WTC11 (cell line): ENCODE data around the gene ACTN1. TPM values are rescaled to one million over a fixed set of nuclear protein-coding genes. Genes with fewer than 3 reads are reported as not detected.
A peak's percentile ranks its signal among the peaks of the same experiment; 100 is the strongest.

ENCODE experiments used
- ATAC-seq: fragments of 200-7000 bp; cut with Tn5 transposase; 2 replicates; pipeline ENCODE4 v1.10.0; 2021; ENCODE audit warnings: mild to moderate bottlenecking, moderate library complexity
- CTCF ChIA-PET: fragments of 300-600 bp; sonication (Branson Sonifier 250); formaldehyde crosslinking; loops from one replicate; lab custom pipeline; 2021; ENCODE audit warnings: antibody characterized with exemption; lab: Charles Lee
- POLR2A ChIA-PET: fragments of 350-600 bp; sonication (Branson Sonifier 250); formaldehyde crosslinking; loops from one replicate; lab custom pipeline; 2021; ENCODE audit warnings: antibody characterized with exemption; lab: Charles Lee
- DNase-seq: peaks from one replicate; pipeline ENCODE4 v3.0.0; 2021; ENCODE audit warnings: low spot score
- H3K27ac Mint-ChIP-seq: 2 replicates; pipeline ENCODE4 v1.8.0; 2021; ENCODE audit warnings: mixed read lengths
- H3K27me3 Mint-ChIP-seq: 2 replicates; pipeline ENCODE4 v1.8.0; 2021; ENCODE audit warnings: low read depth, mild to moderate bottlenecking, moderate library complexity, mixed read lengths
- H3K36me3 Mint-ChIP-seq: 2 replicates; pipeline ENCODE4 v1.8.0; 2021; ENCODE audit warnings: mixed read lengths
- H3K4me1 Mint-ChIP-seq: 2 replicates; pipeline ENCODE4 v1.8.0; 2022; ENCODE audit warnings: mixed read lengths
- H3K4me3 Mint-ChIP-seq: 2 replicates; pipeline ENCODE4 v1.8.0; 2021; ENCODE audit warnings: mild to moderate bottlenecking, moderate library complexity, mixed read lengths
- H3K9me3 Mint-ChIP-seq: 2 replicates; pipeline ENCODE4 v1.8.0; 2021; ENCODE audit warnings: mixed read lengths
- ATF1 ChIP-seq: sonication (generic); formaldehyde crosslinking; IDR thresholded peaks from 2 replicates; pipeline ENCODE4 v1.8.1; 2023; ENCODE audit warnings: mild to moderate bottlenecking, moderate library complexity, missing genetic modification reagents
- ATF3 ChIP-seq: sonication (generic); formaldehyde crosslinking; conservative IDR thresholded peaks from 2 replicates; pipeline ENCODE4 v1.8.1; 2022; ENCODE audit warnings: mild to moderate bottlenecking, missing genetic modification reagents
- CDX4 ChIP-seq: fragments of 250-450 bp; sonication (Bioruptor Pico); IDR thresholded peaks from 2 replicates; pipeline ENCODE4 v1.9.0; 2021; ENCODE audit warnings: moderate library complexity, mild to moderate bottlenecking, inconsistent platforms, borderline replicate concordance
- CREM ChIP-seq: sonication (generic); formaldehyde crosslinking; IDR thresholded peaks from 2 replicates; pipeline ENCODE4 v1.8.1; 2022; ENCODE audit warnings: mild to moderate bottlenecking, missing genetic modification reagents, moderate library complexity
- E2F4 ChIP-seq: sonication (generic); formaldehyde crosslinking; IDR thresholded peaks from 2 replicates; pipeline ENCODE4 v1.8.1; 2022; ENCODE audit warnings: low read depth, mild to moderate bottlenecking, moderate library complexity, missing genetic modification reagents, borderline replicate concordance
- EMX1 ChIP-seq: fragments of 250-450 bp; sonication (Bioruptor Pico); IDR thresholded peaks from 2 replicates; pipeline ENCODE4 v1.8.0; 2021; ENCODE audit warnings: mild to moderate bottlenecking
- ETV6 ChIP-seq: sonication (generic); formaldehyde crosslinking; IDR thresholded peaks from 2 replicates; pipeline ENCODE4 v1.8.1; 2022; ENCODE audit warnings: mild to moderate bottlenecking, missing genetic modification reagents
- FOXP1 ChIP-seq: sonication (generic); formaldehyde crosslinking; IDR thresholded peaks from 2 replicates; pipeline ENCODE4 v1.8.0; 2022; ENCODE audit warnings: missing genetic modification reagents, mild to moderate bottlenecking, moderate library complexity, borderline replicate concordance
- GABPB1 ChIP-seq: sonication (generic); formaldehyde crosslinking; IDR thresholded peaks from 2 replicates; pipeline ENCODE4 v1.8.1; 2023; ENCODE audit warnings: mild to moderate bottlenecking, missing genetic modification reagents
- MLX ChIP-seq: sonication (generic); formaldehyde crosslinking; IDR thresholded peaks from 2 replicates; pipeline ENCODE4 v1.8.1; 2023; ENCODE audit warnings: mild to moderate bottlenecking, missing genetic modification reagents, moderate library complexity
- MXD4 ChIP-seq: fragments of 250-450 bp; sonication (Bioruptor Pico); IDR thresholded peaks from 2 replicates; pipeline ENCODE4 v1.8.0; 2021; ENCODE audit warnings: mild to moderate bottlenecking, moderate library complexity, borderline replicate concordance
- NFYB ChIP-seq: sonication (generic); formaldehyde crosslinking; conservative IDR thresholded peaks from 2 replicates; pipeline ENCODE4 v1.8.0; 2022; ENCODE audit warnings: low read depth, missing genetic modification reagents
- NR3C1 ChIP-seq: sonication (generic); formaldehyde crosslinking; conservative IDR thresholded peaks from 2 replicates; pipeline ENCODE4 v1.8.1; 2023; ENCODE audit warnings: low read depth, mild to moderate bottlenecking, missing genetic modification reagents
- PRRX2 ChIP-seq: fragments of 250-450 bp; sonication (Bioruptor Pico); IDR thresholded peaks from 2 replicates; pipeline ENCODE4 v1.8.0; 2021; ENCODE audit warnings: mild to moderate bottlenecking
- SMAD4 ChIP-seq: sonication (generic); formaldehyde crosslinking; IDR thresholded peaks from 2 replicates; pipeline ENCODE4 v1.8.0; 2022; ENCODE audit warnings: mild to moderate bottlenecking, missing genetic modification reagents
- SOX15 ChIP-seq: fragments of 250-450 bp; sonication (Bioruptor Pico); IDR thresholded peaks from 2 replicates; pipeline ENCODE4 v1.9.0; 2021; ENCODE audit warnings: mild to moderate bottlenecking
- TEAD1 ChIP-seq: sonication (generic); formaldehyde crosslinking; IDR thresholded peaks from 2 replicates; pipeline ENCODE4 v1.8.0; 2022; ENCODE audit warnings: mild to moderate bottlenecking, missing genetic modification reagents
- USF2 ChIP-seq: sonication (generic); formaldehyde crosslinking; IDR thresholded peaks from 2 replicates; pipeline ENCODE4 v1.8.1; 2023; ENCODE audit warnings: mild to moderate bottlenecking, missing genetic modification reagents, moderate library complexity
- ZNF121 ChIP-seq: sonication (generic); formaldehyde crosslinking; IDR thresholded peaks from 2 replicates; pipeline ENCODE4 v1.8.0; 2023; ENCODE audit warnings: missing genetic modification reagents
- ZNF138 ChIP-seq: sonication (generic); formaldehyde crosslinking; conservative IDR thresholded peaks from 2 replicates; pipeline ENCODE4 v1.8.1; 2022; ENCODE audit warnings: mild to moderate bottlenecking, moderate library complexity, missing genetic modification reagents
- ZNF219 ChIP-seq: sonication (generic); formaldehyde crosslinking; IDR thresholded peaks from 2 replicates; pipeline ENCODE4 v1.8.0; 2023; ENCODE audit warnings: missing genetic modification reagents, mild to moderate bottlenecking, borderline replicate concordance
- ZNF232 ChIP-seq: sonication (generic); formaldehyde crosslinking; IDR thresholded peaks from 2 replicates; pipeline ENCODE4 v1.8.0; 2022; ENCODE audit warnings: mild to moderate bottlenecking, missing genetic modification reagents
- ZNF396 ChIP-seq: fragments of 250-450 bp; sonication (Bioruptor Pico); IDR thresholded peaks from 2 replicates; pipeline ENCODE4 v1.8.0; 2021; ENCODE audit warnings: mild to moderate bottlenecking, moderate library complexity, borderline replicate concordance
- ZNF425 ChIP-seq: fragments of 250-450 bp; sonication (Bioruptor Pico); conservative IDR thresholded peaks from 2 replicates; pipeline ENCODE4 v1.9.0; 2021; ENCODE audit warnings: mild to moderate bottlenecking
- total RNA-seq: library from RNA; stranded (reverse); gene quantifications from 3 replicates; pipeline ENCODE4 v1.2.3, GENCODE V29; 2021
- TF ChIP-seq, protein P1 (sequence below): sonication (generic); formaldehyde crosslinking; IDR thresholded peaks from 2 replicates; pipeline ENCODE4 v1.8.1; 2022; ENCODE audit warnings: low read depth, missing genetic modification reagents, borderline replicate concordance

The ACTN1 gene
- total RNA-seq, 1 experiment from 2014 or later: 196 TPM

DNA sequence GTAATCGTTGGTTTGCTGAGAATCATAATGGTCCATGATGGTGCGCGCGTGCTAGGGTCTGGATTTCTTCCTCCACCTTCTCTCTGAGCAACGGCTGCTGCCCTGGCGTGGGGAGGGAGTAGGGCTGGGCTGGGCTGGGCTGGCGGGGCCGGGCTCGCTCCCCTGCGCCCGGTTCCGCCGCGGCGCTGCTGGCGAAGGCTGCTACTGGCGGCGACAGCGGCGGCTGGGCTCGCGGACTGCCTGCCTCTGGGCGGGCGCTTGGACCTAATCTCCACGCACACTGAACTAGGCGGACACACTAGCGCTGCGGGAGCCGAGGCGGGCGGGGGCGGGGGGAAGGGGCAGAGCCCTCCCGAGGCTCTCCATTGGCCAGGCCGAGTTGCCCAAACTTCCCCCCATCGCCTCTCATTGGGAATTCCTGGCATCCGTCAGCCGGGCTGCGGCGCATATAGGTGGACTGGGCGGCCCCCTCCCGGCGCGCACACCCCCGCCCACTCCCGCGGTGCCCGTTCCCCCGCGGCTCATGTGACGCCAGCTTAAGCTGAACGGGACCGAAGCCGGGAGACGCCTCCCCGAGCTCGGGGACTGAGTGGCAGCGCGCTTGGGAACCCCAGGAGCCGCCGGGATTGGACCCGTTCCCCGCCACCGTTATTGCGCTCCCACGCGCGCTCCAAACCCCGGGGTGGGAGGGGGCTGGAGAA lies at the start of gene ACTN1 (continued):
- TF ChIP-seq ZNF425 (CRISPR knock-in tag): no peak
- peak; percentile 51; the same call in 1 of the 2 replicates for TF ChIP-seq FOXP1 (CRISPR knock-in tag)
- 0 out of 2 replicates have a peak, but pooled peaks have one; percentile 17 for TF ChIP-seq TEAD1 (CRISPR knock-in tag)
- TF ChIP-seq ATF1 (CRISPR knock-in tag): no peak
- TF ChIP-seq CREM (CRISPR knock-in tag): no peak
- TF ChIP-seq USF2 (CRISPR knock-in tag): peak; percentile 83
- 0 out of 2 replicates have a peak, but pooled peaks have one; percentile 70 for TF ChIP-seq NR3C1 (CRISPR knock-in tag)

DNA sequence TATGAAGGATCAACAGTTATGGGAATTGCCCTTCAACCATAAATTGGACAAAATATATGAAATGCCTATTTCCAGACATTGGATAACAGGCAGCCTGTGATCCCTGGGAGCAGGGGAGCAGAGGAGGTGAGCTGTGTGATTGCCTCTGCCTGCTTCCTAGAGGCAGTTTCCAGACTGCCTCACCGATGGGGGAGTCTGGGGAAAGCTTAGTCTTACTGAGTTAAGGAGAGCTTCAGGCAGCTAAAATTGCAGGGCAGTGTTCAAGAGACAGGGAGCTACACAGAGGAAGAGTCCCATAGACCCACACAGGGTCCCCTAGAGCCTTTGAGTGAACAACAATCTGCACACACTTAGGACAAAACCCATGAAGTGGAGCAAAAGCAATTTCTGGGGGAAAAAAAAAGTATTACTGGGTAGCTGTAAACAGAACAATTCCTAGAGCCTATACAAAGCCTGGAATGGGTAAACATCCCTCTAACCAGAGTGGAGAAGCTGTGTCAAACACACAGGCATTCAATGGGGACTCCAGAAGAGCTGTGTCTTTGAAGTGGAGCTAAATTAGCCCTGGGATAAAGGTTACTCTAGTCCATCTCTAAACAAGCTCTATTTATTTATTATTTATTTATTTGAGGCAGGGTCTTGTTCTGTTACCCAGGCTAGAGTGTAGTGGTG lies 48.3 kb upstream of the ACTN1 start:
- H3K27ac Mint-ChIP-seq: no peak overlapping the region
- ATAC-seq (no peak), DNase-seq (no peak)
- POLR2A ChIA-PET: interaction anchor here (0.5 to 1.1 kb wide), 3 partner anchors 40 to 142 kb away, joined by 3 read pairs; no protein-coding TSS in a partner anchor
- no peaks in the 10 kb centered on the region for H3K27me3 Mint-ChIP-seq
- no peak overlapping the region for H3K4me3 Mint-ChIP-seq
- 0 out of 2 replicates have a peak, but pooled peaks cover 3% of the 10 kb centered on the region for H3K9me3 Mint-ChIP-seq
- H3K36me3 Mint-ChIP-seq: no peaks in the 10 kb centered on the region
- H3K4me1 Mint-ChIP-seq: no peaks in the 10 kb centered on the region
- TF ChIP-seq, protein P1, sequence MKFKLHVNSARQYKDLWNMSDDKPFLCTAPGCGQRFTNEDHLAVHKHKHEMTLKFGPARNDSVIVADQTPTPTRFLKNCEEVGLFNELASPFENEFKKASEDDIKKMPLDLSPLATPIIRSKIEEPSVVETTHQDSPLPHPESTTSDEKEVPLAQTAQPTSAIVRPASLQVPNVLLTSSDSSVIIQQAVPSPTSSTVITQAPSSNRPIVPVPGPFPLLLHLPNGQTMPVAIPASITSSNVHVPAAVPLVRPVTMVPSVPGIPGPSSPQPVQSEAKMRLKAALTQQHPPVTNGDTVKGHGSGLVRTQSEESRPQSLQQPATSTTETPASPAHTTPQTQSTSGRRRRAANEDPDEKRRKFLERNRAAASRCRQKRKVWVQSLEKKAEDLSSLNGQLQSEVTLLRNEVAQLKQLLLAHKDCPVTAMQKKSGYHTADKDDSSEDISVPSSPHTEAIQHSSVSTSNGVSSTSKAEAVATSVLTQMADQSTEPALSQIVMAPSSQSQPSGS (CRISPR knock-in tag): no peak
- TF ChIP-seq ZNF232 (CRISPR knock-in tag) (no peak), EMX1 (no peak), NFYB (CRISPR knock-in tag) (no peak), ZNF138 (CRISPR knock-in tag) (no peak), FOXP1 (CRISPR knock-in tag) (no peak)
- CTCF ChIA-PET: interaction anchor here (0.6 to 1.0 kb wide), 6 partner anchors 9 to 264 kb away, joined by 3 to 4 read pairs (median 3); no protein-coding TSS in a partner anchor

GRCh38 chr14:69023035-69023434 lies 43.9 kb upstream of the ACTN1 start:
- Mint-ChIP-seq H3K27me3 (no peaks in the 10 kb centered on the region), H3K36me3 (no peaks in the 10 kb centered on the region), H3K9me3 (no peaks in the 10 kb centered on the region), H3K4me3 (no peak overlapping the region), H3K27ac (no peak overlapping the region), H3K4me1 (peaks cover 9% of the 10 kb centered on the region)
- CTCF ChIA-PET: no interaction called here
- no peak for DNase-seq
- ATAC-seq: no peak
- POLR2A ChIA-PET: no interaction called here
- TF ChIP-seq CREM (CRISPR knock-in tag): no peak
- TF ChIP-seq SOX15 (CRISPR knock-in tag): no peak
- TF ChIP-seq GABPB1 (CRISPR knock-in tag): no peak
- TF ChIP-seq CDX4 (CRISPR knock-in tag): no peak
- no peak for TF ChIP-seq ZNF219
- TF ChIP-seq MXD4 (CRISPR knock-in tag): no peak
- TF ChIP-seq ZNF396 (CRISPR knock-in tag): no peak
- TF ChIP-seq SMAD4 (CRISPR knock-in tag): no peak
- no peak for TF ChIP-seq ZNF138 (CRISPR knock-in tag)
- TF ChIP-seq ETV6 (CRISPR knock-in tag): no peak
- TF ChIP-seq ZNF121 (CRISPR knock-in tag): no peak
- TF ChIP-seq PRRX2 (CRISPR knock-in tag): no peak
- TF ChIP-seq MLX (CRISPR knock-in tag): no peak
- TF ChIP-seq ATF3 (CRISPR knock-in tag): no peak
- TF ChIP-seq E2F4: no peak
